Limb (tissue), 2 donors: Measurements from ENCODE around the gene TBC1D3B.
"Not testable (repeated sequence)": the region's sequence is repeated elsewhere in the genome, so short reads cannot be mapped to it uniquely, and the experiment has no call there.

Experiments
- DNase-seq, 2 donors: peaks; one replicate each; pipeline ENCODE4 v3.0.0-alpha.2; 2016; ENCODE audit errors: extremely low spot score in 2 of 2

The TBC1D3B gene

GRCh38 chr17:36182176-36183000 lies 6.0 kb upstream of the TBC1D3B start:
- DNase-seq, result no peak

DNA sequence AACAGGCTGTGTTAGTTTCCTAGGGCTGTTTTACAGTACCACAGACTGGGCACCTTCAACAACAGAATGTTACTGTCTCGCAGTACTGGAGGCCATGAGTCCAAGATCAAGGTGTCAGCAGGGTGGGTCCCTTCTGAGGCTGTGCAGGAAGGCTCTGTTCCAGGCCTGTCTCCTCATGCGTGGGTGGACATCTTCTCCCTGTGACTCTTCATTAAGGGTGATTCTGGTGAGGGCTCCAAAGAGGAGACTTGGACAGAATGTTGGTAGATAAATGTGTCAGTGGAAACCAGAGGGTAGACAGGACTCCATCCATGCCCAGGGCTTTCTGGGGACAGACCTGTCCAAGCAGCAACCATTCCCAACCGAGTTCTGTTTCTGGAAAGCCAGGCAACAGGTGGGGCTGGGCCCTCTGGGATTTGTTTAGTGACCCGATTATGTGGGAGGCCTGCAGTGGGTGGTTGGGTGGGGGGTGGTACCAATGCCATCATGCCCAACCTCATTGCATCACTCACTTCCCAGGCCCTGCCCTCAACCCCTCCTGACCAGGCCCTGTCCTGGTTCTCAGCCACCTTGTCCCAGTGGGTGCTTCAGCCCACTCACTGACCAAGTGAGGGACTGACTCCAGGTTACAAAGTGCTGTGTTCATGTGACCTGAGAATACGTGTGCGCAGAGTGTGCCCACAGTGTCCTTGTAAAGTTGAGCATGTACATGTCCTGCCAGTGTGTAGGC lies 5.2 kb upstream of the TBC1D3B start:
- DNase-seq, result peak in 1 of 2 donors; percentile 20

- not testable (repeated sequence) for DNase-seq
Measured at GRCh38 chr17:36168836-36169235, 7.6 kb downstream of the TBC1D3B start.

DNA sequence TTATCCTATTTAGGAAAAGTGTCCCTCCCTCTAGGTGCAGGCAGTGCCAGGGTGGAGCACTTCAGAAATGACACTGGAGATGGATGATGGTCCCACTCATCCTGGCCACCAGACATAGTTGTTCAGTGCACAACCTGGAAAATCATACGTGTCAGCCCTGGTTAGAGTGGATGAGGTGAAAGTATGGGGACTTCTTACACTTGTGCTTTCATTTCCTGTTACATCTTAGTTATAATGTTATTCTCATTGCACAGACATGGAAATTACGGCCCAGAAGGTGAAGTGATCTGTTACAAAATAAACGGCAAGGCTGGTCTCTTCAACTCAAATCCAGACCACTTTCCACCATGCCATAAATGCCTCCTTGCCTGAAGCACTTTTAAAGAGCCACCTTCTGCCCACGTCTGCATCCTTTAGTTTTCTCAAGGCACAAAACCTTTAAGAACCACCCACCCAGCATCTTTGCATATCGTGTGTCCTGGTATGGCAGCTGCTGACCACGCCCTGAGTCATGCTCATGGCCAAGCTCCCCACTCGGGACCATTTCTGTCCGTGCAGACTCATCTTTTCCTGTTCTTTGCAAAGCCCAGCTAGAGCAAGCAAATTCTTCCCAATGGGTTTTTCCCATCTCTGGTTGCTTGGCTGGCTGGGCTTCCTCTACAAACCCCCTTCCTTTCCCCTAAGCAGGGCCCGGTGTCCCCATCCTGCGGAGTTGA lies 22.4 kb downstream of the TBC1D3B start:
- no peak for DNase-seq

- DNase-seq, result no peak
Measured at GRCh38 chr17:36152639-36153120, 23.8 kb downstream of the TBC1D3B start.

DNA sequence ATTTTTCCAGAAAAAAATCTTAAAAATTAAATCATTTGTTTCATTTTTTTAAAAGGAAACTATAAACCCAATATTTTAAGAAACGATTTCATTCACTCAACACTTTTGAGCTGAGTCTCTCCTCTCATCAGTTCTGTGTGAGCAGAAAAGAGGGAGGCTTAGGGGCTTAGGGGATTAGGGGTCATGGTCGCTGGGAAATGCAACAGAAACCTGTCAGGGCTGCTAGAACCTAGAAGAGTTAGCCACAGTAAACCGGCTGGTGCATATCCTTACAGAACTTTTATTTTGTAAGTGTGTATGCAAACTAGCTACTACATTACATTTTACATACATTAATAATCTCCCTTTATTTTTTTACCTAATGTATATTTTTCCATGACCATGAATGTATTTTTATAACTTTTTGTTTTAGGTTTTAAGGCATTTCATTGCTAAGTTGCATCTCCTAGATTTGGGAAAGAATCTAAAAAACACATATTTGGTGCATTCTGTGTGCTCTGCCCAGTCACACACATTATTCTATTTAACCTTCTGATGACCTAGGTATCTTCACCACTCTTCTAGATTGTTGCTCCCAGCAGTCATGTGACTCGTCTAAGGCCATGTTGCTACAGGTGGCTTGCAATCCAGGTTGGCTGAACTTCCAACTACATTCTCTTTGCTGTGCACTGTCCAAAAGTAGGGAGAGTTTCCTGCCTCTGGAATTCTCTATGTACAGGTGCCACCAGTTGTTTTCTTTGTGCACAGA lies 24.4 kb downstream of the TBC1D3B start:
- no peak for DNase-seq

GRCh38 chr17:36149296-36149820 lies 27.1 kb downstream of the TBC1D3B start:
- no peak for DNase-seq

DNA sequence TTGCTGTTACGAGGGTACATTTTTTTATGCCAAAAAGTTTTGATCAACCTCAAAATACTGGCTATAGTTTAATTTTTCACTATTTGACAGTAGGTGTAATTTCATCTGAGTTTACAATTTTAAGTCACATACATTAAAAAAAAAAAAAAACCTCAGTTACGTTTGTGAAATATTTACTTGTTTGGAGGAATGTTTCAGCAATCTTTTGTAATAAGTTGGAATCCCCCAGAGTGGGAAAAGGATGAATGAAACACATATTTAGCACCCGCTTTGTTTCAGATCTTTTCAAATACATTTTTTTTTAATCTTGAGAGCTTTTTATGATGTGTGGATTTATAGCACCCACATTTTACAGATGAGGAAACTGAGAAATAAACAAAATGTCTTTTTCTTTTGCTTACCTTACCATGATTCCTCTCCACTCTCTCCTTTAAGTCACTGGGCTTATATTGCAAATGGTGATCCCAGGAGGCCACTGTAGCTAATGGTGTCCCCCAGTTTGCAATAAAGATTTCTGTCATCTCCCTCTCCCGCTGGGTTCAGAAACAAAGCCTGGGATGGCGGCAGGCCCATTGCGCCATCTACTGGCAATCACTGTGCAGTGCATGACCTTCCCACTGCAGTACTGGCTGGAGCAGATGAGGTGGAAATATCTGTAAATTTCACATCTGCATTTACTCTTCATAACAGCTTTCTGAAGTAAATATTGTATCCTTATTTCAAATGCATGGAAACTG lies 27.7 kb downstream of the TBC1D3B start:
- DNase-seq, result peak; percentile 58 to 72

DNA sequence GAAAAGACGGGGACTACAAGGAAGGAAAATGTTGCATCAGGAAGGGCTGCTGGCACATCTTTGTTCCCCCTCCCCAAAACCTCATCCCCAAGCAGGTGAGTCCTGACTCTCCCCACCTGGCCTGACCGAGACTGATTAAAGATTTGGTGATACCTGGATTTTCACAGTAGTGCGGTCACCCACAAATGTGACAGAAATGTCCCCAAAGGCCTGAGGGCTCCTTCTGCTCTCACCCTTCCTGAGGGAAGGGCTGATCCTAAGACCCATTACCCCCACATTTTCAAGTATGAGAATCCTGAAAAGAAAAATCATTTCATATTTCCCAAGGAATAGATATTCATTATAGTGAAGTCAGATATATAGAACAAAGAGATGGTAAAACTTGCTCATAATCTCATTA lies 28.8 kb downstream of the TBC1D3B start:
- no peak for DNase-seq

DNA sequence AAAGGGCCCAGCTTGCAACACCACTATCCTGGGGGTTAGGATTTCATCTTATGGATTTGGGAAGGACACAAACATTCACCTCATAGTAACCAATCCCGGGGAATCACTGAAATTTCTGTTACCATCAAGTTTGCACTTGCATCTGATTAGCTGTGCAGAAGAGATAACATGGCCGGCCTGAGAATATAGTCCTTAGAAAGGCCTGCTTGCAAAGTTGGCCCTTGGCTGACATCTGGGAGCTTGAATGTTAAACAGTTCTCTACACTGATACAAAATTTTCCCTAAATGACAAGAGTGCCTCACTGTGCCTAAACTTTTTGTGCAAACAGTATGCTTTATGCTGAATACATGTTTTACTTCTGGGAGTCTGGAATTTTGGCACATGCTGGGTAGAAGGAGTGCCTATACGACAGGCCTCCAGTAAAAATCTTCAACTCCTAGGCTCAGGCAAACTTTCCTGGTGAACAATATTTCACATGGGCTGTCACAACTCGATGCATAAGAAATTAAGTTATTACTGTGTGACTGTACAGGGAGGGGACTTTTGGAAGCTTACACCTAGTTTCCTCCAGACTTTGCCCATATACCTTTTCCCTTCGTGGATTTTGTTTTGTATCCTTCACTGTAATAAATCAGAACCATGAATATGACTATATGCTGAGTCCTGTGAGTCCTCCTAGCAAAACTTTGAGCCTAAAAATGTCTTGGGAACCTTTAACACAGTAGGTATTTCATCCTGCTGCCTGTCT lies 31.3 kb downstream of the TBC1D3B start:
- DNase-seq, result no peak

- DNase-seq, result no peak
Measured at GRCh38 chr17:36144014-36144413, 32.4 kb downstream of the TBC1D3B start.

GRCh38 chr17:36142806-36143205 lies 33.6 kb downstream of the TBC1D3B start:
- DNase-seq, result no peak

DNA sequence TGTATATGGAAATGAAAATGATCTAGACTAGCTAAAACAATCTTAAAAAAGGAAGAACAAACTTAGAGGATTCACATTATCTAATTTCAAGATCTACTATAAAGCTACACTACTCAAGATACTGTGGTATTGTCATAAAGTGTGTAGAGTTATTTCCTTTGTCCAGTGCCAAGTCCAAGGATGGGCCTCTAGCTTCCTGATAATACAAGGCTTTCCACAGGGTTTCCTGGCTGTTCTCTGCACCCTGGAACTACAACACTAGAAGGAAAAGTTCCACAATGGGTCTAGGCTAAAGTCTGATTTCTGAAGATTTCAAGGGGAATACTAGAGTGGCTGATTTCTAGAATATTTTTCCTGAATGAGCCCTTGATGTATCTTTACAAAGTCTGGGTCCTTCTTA lies 34.2 kb downstream of the TBC1D3B start:
- DNase-seq, result no peak

GRCh38 chr17:36136439-36136838 lies 40.0 kb downstream of the TBC1D3B start:
- DNase-seq, result no peak

- no peak for DNase-seq
Measured at GRCh38 chr17:36136036-36136435, 40.4 kb downstream of the TBC1D3B start.

GRCh38 chr17:36135465-36135864 lies 41.0 kb downstream of the TBC1D3B start:
- DNase-seq, result no peak

GRCh38 chr17:36133602-36134236 lies 42.7 kb downstream of the TBC1D3B start:
- peak in 1 of 2 donors; percentile 55 for DNase-seq

DNA sequence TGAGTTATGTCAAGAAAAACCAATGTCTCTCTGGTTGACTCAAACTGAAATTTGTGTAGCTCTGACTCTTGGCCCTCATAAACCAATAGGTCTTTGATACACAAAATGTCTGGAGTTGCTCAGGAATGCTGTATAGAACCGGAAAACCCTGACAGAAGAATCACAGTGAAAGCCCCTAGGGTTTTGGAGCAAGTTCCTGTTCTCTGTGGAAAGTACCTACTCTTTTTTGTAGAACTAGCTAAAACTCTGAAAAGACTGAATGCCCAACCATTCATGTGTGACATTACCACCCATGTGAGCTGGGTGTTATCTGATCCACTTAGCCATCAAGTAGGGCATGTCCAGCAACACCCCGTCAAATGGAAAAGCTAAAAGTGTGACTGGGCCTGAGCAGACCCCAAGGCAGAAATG lies 44.0 kb downstream of the TBC1D3B start:
- no peak for DNase-seq

DNA sequence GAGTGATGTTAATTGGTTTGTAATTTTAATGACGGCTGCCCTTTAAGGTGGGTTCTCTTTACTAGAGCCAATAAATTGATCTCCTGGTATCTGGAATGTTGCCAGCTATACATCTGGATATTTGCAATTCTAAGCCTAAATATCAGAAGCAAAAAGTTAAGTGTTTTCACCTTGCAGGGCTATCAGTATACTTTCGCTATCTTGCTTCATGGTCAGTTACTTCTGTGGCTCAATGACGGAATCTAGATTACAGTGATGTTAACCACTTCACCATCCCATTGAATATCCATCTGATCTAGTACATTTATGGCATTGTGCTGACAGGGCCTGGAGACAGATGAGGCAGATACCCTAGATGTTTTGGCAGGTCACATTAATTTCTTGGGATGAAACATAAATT lies 44.5 kb downstream of the TBC1D3B start:
- DNase-seq, result no peak
